Measurements from ENCODE around the gene TSHZ2. TPM values are rescaled to one million over a fixed set of nuclear protein-coding genes. Genes with fewer than 3 reads are reported as not detected.
"Not testable (repeated sequence)": the region's sequence is repeated elsewhere in the genome, so short reads cannot be mapped to it uniquely, and the experiment has no call there.

The TSHZ2 gene
- total RNA-seq, 1 donor from 2014 or later = 5.2 TPM

DNA sequence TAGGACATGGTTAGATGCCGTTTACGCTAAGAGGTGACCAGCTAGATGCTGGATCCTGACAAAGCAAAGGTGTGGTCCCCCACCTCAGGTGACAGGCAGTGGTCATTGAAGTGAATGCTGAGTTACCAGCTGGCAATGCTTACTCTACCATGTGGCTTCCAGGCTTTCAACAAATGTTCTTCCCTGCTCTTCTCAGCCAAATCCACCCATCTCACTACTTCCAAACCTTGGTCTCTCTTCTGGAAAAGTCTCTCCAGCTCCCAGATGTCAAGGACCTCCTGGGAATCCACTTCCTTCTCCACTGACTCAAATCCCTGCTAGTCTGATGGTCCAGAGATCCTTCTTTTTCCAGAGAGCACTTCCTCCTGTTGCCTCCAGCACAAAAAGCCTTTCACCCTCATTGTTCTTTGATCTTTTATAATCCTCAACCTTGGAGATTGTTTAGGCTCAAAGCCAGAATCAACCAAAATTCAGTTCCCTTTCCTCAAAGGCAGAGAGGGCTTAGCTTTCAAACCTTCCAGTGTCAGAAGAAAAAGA lies 393.4 kb downstream of the TSHZ2 start:
- DNase-seq = no peak
- Histone ChIP-seq H3K4me1 (no peaks in the 10 kb centered on the region), H3K36me3 (no peaks in the 10 kb centered on the region), H3K4me3 (no peak overlapping the region), H3K27ac (no peak overlapping the region), H3K9me3 (no peaks in the 10 kb centered on the region), H3K27me3 (peaks cover 3% of the 10 kb centered on the region)
- intact Hi-C loops (cut with DNase I) = no loop called here
- no peak for ATAC-seq
- TF ChIP-seq, protein P1, sequence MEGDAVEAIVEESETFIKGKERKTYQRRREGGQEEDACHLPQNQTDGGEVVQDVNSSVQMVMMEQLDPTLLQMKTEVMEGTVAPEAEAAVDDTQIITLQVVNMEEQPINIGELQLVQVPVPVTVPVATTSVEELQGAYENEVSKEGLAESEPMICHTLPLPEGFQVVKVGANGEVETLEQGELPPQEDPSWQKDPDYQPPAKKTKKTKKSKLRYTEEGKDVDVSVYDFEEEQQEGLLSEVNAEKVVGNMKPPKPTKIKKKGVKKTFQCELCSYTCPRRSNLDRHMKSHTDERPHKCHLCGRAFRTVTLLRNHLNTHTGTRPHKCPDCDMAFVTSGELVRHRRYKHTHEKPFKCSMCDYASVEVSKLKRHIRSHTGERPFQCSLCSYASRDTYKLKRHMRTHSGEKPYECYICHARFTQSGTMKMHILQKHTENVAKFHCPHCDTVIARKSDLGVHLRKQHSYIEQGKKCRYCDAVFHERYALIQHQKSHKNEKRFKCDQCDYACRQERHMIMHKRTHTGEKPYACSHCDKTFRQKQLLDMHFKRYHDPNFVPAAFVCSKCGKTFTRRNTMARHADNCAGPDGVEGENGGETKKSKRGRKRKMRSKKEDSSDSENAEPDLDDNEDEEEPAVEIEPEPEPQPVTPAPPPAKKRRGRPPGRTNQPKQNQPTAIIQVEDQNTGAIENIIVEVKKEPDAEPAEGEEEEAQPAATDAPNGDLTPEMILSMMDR (IDR thresholded peaks at IDR 0.05) = no peak

DNA sequence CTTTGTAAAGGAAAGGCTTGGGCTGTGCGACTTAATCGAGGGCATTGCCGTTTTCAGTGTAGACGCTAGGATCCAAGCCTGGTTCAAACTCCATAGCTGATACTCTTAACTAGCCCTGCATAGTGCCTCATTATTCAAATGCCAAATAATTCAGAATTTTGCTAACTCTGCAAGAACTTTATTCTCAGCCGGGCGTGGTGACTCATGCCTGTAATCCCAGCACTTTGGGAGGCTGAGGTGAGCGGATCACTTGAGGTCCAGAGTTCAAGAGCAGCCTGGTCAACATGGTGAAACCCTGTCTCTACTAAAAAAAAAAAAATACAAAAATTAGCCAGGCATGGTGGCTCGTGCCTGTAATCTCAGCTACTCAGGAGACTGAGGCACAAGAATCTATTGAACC lies 394.8 kb downstream of the TSHZ2 start:
- H3K36me3 ChIP-seq; ATAC-seq; H3K4me3 ChIP-seq; H3K9me3 ChIP-seq; H3K27me3 ChIP-seq; intact Hi-C loops (cut with DNase I); H3K27ac ChIP-seq; H3K4me1 ChIP-seq; DNase-seq: not testable (repeated sequence)

DNA sequence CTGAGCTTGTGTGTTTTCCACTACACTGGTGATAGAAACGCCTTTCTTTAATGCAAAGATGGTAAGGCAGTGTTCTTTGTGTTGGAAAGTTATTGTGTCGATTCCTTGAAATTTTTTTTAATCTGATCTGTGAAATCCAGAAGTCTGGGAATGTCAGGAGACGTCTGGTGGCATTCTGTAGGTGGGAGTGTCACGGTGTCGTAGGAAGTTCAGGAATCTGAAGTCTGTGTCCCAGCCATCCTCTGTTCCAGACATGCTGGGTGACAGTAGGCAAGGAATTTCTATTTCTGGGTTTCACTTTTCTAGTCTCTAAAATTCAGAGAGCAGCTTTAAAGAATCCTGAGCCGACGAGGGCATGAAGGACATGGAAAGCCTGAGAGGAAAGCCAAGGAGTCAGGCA lies 397.7 kb downstream of the TSHZ2 start:
- no peaks in the 10 kb centered on the region for H3K4me1 ChIP-seq
- H3K4me3 ChIP-seq = no peak overlapping the region
- intact Hi-C loops (cut with DNase I) = no loop called here
- no peaks in the 10 kb centered on the region for H3K9me3 ChIP-seq
- DNase-seq (no peak), ATAC-seq (no peak)
- H3K27ac ChIP-seq = no peak overlapping the region
- TF ChIP-seq, protein P1 (IDR thresholded peaks at IDR 0.05) = no peak
- peaks cover 3% of the 10 kb centered on the region for H3K27me3 ChIP-seq
- no peaks in the 10 kb centered on the region for H3K36me3 ChIP-seq

DNA sequence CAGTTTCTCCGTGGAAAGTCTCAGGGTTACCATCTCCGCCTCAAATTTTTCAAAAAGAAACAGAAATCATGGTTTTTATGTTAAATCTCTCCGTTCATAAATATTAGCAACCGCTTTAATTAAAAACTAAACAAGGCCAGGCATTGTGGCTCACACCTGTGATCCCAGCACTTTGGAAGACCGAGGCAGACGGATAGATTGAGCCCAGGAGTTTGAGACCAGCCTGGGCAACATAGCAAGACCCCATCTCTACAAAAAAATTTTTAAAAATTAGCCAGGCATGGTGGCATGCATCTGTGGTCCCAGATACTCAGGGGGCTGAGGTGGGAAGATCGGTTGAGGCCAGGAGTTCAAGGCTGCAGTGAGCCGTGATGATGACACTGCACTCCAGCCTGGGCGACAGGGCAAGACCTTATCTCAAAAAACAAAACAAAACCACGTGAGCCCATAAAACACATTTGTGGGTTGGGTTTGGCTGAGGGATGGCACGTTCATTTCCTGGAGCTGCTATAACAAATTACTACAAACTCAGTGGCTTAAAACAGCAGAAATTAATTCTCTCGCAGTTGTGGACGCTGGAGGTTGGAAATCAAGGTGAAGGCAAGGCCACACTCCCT lies 398.3 kb downstream of the TSHZ2 start:
- ATAC-seq (no peak), DNase-seq (no peak)
- H3K4me3 ChIP-seq = no peak overlapping the region
- TF ChIP-seq, protein P1 (IDR thresholded peaks at IDR 0.05) = no peak
- H3K4me1 ChIP-seq = no peaks in the 10 kb centered on the region
- H3K9me3 ChIP-seq = no peaks in the 10 kb centered on the region
- intact Hi-C loops (cut with DNase I) = no loop called here
- H3K27ac ChIP-seq = no peak overlapping the region
- H3K27me3 ChIP-seq = peaks cover 3% of the 10 kb centered on the region
- H3K36me3 ChIP-seq = no peaks in the 10 kb centered on the region

DNA sequence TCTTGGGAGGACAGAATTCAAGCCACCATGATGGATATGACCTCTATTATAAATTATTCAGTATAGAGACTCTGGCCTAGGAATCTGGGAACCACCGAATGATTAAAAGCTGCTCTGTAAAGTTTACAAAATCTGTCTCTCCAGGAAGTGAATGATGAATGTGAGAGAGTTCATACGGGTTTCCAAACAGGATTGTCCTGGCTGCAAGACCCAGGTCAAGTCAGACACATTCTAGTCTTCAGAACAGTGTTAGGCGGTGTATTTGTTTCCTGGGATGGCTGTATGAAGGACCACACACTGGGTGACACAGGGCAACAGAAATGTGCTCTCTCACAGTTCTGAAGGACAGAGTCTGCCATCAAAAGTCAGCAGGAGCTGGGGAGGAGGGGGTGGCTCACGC lies 399.1 kb downstream of the TSHZ2 start:
- DNase-seq (no peak), ATAC-seq (no peak)
- TF ChIP-seq, protein P1 (IDR thresholded peaks at IDR 0.05) = no peak
- H3K27ac ChIP-seq = no peak overlapping the region
- no peaks in the 10 kb centered on the region for H3K36me3 ChIP-seq
- no peaks in the 10 kb centered on the region for H3K4me1 ChIP-seq
- intact Hi-C loops (cut with DNase I) = no loop called here
- peaks cover 3% of the 10 kb centered on the region for H3K27me3 ChIP-seq
- H3K4me3 ChIP-seq = no peak overlapping the region
- H3K9me3 ChIP-seq = no peaks in the 10 kb centered on the region

DNA sequence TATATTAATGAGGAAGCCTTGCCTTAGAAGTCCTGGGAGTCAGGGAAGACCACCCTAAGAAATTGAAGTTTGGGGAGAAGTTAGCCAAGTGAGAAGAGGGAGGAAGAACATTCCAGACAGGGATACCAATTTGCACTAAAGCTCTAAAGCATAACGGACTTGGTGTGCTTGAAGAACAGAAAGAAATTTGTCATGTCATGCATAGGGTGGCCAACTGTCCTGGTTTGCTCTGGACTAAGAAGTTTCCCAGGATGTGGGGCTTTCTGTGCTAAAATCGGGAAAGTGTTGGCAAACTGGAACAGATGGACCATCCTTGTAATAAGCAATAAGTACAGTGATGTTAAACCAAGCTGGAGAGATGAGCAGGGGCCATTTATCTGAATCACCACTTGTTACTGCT lies 403.9 kb downstream of the TSHZ2 start:
- Histone ChIP-seq H3K27ac (no peak overlapping the region), H3K36me3 (no peaks in the 10 kb centered on the region), H3K9me3 (no peaks in the 10 kb centered on the region), H3K4me3 (no peak overlapping the region), H3K4me1 (no peaks in the 10 kb centered on the region), H3K27me3 (no peaks in the 10 kb centered on the region)
- intact Hi-C loops (cut with DNase I) = no loop called here
- DNase-seq (no peak), ATAC-seq (no peak)
- TF ChIP-seq, protein P1 (IDR thresholded peaks at IDR 0.05) = no peak

All from upper lobe of right lung (tissue), 1 donor.